Osteoblast (primary cell): ENCODE results near the gene DDX6. TPM values are rescaled to one million over a fixed set of nuclear protein-coding genes. Genes with fewer than 3 reads are reported as not detected.

Experiments used
- DNase-seq: peaks from one replicate; pipeline ENCODE4 v3.0.0; 2011; ENCODE audit warnings: low spot score, mixed read lengths; ENCODE audit not compliant: insufficient read length; ENCODE audit errors: missing footprints
- H2AFZ ChIP-seq: 2 replicates; pipeline ENCODE4 v1.6.0; 2011; ENCODE audit warnings: mild to moderate bottlenecking, low read length
- H3K27ac ChIP-seq: 2 replicates; pipeline ENCODE4 v1.5.1; 2011; ENCODE audit warnings: mild to moderate bottlenecking, low read depth, low read length, moderate library complexity
- H3K27me3 ChIP-seq: 2 replicates; pipeline ENCODE4 v1.6.0; 2012; ENCODE audit warnings: mild to moderate bottlenecking, control low read depth, inconsistent platforms, low read length, moderate library complexity; ENCODE audit not compliant: insufficient read depth
- H3K36me3 ChIP-seq: 2 replicates; pipeline ENCODE4 v1.5.1; 2011; ENCODE audit warnings: mild to moderate bottlenecking, low read length, control low read depth, moderate library complexity; ENCODE audit not compliant: insufficient read depth
- H3K4me1 ChIP-seq: 2 replicates; pipeline ENCODE4 v1.5.1; 2011; ENCODE audit warnings: mild to moderate bottlenecking, low read length, control low read depth, moderate library complexity; ENCODE audit not compliant: insufficient read depth
- H3K4me2 ChIP-seq: 2 replicates; pipeline ENCODE4 v1.6.0; 2011; ENCODE audit warnings: mild to moderate bottlenecking, low read length; ENCODE audit not compliant: insufficient read depth
- H3K4me3 ChIP-seq: fragments of 200-600 bp; sonication (generic); 3 replicates; pipeline ENCODE4 v1.5.1; 2012; ENCODE audit warnings: mild to moderate bottlenecking, low read length, inconsistent platforms; ENCODE audit not compliant: insufficient read depth
- H3K79me2 ChIP-seq: 2 replicates; pipeline ENCODE4 v1.6.0; 2012; ENCODE audit warnings: mild to moderate bottlenecking, low read length, control low read depth, inconsistent platforms; ENCODE audit not compliant: insufficient read depth
- H3K9me3 ChIP-seq: 2 replicates; pipeline ENCODE4 v1.5.1; 2011; ENCODE audit warnings: low read depth, low read length, control low read depth
- H4K20me1 ChIP-seq: 2 replicates; pipeline ENCODE4 v1.6.0; 2012; ENCODE audit warnings: mild to moderate bottlenecking, low read length, control low read depth; ENCODE audit not compliant: insufficient read depth
- total RNA-seq: library from RNA; depleted of rRNA; stranded (reverse); fragments of >200 nt; gene quantifications from 2 replicates; pipeline ENCODE4 v1.2.3, GENCODE V29; 2012
- TF ChIP-seq, protein P1 (sequence below): IDR thresholded peaks from 2 replicates; pipeline ENCODE4 v1.5.1; 2011; ENCODE audit warnings: mild to moderate bottlenecking, low read depth, low read length, moderate library complexity; ENCODE audit errors: extremely low read depth

The DDX6 gene
- total RNA-seq, 1 donor: 122 TPM

DNA sequence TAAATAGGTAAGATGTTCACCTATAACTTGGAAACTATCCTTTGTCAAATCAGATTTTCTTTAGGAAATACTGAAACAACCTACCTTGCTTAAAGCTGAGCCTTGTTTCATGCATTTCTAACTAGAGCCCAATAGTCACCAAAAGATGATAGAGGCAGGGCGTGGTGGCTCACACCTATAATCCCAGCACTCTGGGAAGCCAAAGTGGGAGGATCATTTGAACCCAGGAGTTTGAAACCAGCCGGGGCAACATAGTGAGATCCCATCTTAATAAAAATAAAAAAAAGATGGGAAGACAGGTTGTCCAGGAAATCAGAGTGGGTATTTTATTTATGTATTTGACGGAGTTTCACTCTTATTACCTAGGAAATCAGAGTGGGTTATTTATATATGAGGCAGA, 38.3 kb downstream of the DDX6 start:
- no peak for DNase-seq
- H3K4me2 ChIP-seq: no peak overlapping the region
- TF ChIP-seq, protein P1, sequence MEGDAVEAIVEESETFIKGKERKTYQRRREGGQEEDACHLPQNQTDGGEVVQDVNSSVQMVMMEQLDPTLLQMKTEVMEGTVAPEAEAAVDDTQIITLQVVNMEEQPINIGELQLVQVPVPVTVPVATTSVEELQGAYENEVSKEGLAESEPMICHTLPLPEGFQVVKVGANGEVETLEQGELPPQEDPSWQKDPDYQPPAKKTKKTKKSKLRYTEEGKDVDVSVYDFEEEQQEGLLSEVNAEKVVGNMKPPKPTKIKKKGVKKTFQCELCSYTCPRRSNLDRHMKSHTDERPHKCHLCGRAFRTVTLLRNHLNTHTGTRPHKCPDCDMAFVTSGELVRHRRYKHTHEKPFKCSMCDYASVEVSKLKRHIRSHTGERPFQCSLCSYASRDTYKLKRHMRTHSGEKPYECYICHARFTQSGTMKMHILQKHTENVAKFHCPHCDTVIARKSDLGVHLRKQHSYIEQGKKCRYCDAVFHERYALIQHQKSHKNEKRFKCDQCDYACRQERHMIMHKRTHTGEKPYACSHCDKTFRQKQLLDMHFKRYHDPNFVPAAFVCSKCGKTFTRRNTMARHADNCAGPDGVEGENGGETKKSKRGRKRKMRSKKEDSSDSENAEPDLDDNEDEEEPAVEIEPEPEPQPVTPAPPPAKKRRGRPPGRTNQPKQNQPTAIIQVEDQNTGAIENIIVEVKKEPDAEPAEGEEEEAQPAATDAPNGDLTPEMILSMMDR: no peak
- H3K79me2 ChIP-seq: no peaks in the 10 kb centered on the region
- H2AFZ ChIP-seq: no peak overlapping the region
- no peak overlapping the region for H3K4me3 ChIP-seq
- peaks cover 83% of the 10 kb centered on the region for H3K36me3 ChIP-seq
- peaks cover 11% of the 10 kb centered on the region for H4K20me1 ChIP-seq
- H3K27me3 ChIP-seq: no peaks in the 10 kb centered on the region
- H3K9me3 ChIP-seq: no peaks in the 10 kb centered on the region
- no peaks in the 10 kb centered on the region for H3K4me1 ChIP-seq
- H3K27ac ChIP-seq: no peak overlapping the region

DNA sequence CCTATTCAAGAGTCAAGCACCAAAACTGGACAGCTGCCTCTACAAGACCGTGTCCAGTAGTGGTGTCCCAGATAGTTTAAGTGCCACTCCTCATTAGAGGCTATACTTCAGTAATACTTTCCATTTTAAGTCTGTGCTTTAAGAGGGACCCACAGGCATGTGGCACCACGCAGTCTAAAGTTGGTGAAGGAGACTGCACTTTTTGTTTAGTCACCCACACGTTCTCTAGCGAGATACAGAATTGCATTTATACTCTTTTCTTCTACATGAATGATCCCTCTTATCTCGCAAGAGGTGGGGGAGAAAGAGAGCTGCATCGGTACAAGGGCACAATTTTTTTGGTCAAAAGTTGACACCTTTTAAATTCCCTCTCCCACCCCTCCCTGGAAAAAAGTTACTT, 41.5 kb downstream of the DDX6 start:
- H3K9me3 ChIP-seq: no peaks in the 10 kb centered on the region
- peaks cover 53% of the 10 kb centered on the region for H3K36me3 ChIP-seq
- no peak overlapping the region for H3K4me3 ChIP-seq
- H3K27me3 ChIP-seq: no peaks in the 10 kb centered on the region
- H3K4me1 ChIP-seq: no peaks in the 10 kb centered on the region
- no peak for DNase-seq
- TF ChIP-seq, protein P1: no peak
- H3K79me2 ChIP-seq: no peaks in the 10 kb centered on the region
- H3K27ac ChIP-seq: no peak overlapping the region
- H2AFZ ChIP-seq: no peak overlapping the region
- peaks cover 11% of the 10 kb centered on the region for H4K20me1 ChIP-seq
- H3K4me2 ChIP-seq: no peak overlapping the region

DNA sequence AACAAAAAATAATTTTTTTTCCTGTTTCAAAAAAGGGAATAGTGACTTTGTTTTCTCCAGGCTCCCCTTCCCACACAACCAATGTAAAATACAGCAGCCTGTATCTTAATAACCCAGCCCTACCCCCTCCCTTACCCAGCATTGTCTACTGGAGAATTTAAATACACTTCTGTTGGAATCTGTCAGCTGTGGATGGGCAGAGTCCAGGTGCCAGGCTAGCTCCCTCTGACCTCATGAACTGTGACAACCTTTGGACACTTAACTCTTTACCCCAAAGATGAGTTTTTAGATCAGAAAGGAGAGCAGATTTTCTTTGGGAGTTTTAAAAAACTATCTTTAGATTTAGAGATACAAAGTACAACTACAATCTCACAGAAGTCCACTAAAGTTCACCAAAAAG, 42.9 kb downstream of the DDX6 start:
- no peak for DNase-seq
- TF ChIP-seq, protein P1: no peak
- H3K27me3 ChIP-seq: no peaks in the 10 kb centered on the region

DNA sequence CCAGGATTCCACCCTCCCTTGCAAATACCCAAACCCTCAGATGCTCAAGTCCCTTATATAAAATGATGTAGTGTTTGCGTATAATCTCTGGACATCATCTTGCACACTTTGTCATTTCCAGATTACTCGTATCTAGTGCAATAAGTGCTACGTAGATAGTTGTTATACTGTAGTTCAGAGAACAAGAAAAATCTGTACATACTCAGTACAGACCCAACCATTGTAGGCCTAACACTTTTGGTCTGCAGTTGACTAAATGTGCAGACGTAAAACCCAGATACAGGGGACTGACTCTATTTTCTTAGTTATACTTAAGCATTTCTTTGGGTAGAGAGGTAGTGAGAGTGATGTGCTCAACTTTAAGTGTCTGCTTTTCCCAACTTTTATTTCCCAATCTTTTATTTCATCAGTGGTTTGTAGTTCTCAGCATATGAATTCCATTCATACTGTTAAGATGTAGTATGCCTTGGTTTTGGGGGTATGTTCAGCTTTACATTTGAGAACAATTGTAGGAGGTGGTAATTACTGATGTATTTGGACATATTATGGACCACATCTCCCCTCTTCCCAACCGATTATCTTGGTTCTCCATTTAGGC, 43.9 kb downstream of the DDX6 start:
- Histone ChIP-seq H3K4me2 (no peak overlapping the region), H3K4me3 (no peak overlapping the region), H3K27me3 (no peaks in the 10 kb centered on the region), H3K36me3 (peaks cover 32% of the 10 kb centered on the region), H3K79me2 (no peaks in the 10 kb centered on the region), H2AFZ (no peak overlapping the region), H3K27ac (no peak overlapping the region), H3K9me3 (no peaks in the 10 kb centered on the region), H3K4me1 (no peaks in the 10 kb centered on the region), H4K20me1 (peaks cover 11% of the 10 kb centered on the region)
- TF ChIP-seq, protein P1: no peak
- DNase-seq: no peak

More for the DNA sequence above, 42.9 kb downstream of the DDX6 start:
- no peaks in the 10 kb centered on the region for H3K9me3 ChIP-seq
- peaks cover 11% of the 10 kb centered on the region for H4K20me1 ChIP-seq
- no peak overlapping the region for H3K4me3 ChIP-seq
- no peak overlapping the region for H2AFZ ChIP-seq
- peaks cover 42% of the 10 kb centered on the region for H3K36me3 ChIP-seq
- no peaks in the 10 kb centered on the region for H3K4me1 ChIP-seq
- H3K27ac ChIP-seq: no peak overlapping the region
- H3K4me2 ChIP-seq: no peak overlapping the region
- H3K79me2 ChIP-seq: no peaks in the 10 kb centered on the region
